Measurements from ENCODE around the gene TRIM56. TPM values are rescaled to one million over a fixed set of nuclear protein-coding genes. Genes with fewer than 3 reads are reported as not detected.

The TRIM56 gene
- total and polyA plus RNA-seq, 2 of the 13 experiments (the other 11 are each of a cell fraction or from before 2014, with no cell fraction given) = 3.2 to 7.1 TPM

DNA sequence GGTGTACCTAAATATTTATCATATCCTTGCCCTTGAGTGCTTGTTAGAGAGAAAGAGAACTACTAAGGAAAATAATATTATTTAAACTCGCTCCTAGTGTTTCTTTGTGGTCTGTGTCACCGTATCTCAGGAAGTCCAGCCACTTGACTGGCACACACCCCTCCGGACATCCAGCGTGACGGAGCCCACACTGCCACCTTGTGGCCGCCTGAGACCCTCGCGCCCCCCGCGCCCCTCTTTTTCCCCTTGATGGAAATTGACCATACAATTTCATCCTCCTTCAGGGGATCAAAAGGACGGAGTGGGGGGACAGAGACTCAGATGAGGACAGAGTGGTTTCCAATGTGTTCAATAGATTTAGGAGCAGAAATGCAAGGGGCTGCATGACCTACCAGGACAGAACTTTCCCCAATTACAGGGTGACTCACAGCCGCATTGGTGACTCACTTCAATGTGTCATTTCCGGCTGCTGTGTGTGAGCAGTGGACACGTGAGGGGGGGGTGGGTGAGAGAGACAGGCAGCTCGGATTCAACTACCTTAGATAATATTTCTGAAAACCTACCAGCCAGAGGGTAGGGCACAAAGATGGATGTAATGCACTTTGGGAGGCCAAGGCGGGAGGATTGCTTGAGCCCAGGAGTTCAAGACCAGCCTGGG is 53.1 kb downstream of the TRIM56 start (continued):
- TF ChIP-seq, protein P1, sequence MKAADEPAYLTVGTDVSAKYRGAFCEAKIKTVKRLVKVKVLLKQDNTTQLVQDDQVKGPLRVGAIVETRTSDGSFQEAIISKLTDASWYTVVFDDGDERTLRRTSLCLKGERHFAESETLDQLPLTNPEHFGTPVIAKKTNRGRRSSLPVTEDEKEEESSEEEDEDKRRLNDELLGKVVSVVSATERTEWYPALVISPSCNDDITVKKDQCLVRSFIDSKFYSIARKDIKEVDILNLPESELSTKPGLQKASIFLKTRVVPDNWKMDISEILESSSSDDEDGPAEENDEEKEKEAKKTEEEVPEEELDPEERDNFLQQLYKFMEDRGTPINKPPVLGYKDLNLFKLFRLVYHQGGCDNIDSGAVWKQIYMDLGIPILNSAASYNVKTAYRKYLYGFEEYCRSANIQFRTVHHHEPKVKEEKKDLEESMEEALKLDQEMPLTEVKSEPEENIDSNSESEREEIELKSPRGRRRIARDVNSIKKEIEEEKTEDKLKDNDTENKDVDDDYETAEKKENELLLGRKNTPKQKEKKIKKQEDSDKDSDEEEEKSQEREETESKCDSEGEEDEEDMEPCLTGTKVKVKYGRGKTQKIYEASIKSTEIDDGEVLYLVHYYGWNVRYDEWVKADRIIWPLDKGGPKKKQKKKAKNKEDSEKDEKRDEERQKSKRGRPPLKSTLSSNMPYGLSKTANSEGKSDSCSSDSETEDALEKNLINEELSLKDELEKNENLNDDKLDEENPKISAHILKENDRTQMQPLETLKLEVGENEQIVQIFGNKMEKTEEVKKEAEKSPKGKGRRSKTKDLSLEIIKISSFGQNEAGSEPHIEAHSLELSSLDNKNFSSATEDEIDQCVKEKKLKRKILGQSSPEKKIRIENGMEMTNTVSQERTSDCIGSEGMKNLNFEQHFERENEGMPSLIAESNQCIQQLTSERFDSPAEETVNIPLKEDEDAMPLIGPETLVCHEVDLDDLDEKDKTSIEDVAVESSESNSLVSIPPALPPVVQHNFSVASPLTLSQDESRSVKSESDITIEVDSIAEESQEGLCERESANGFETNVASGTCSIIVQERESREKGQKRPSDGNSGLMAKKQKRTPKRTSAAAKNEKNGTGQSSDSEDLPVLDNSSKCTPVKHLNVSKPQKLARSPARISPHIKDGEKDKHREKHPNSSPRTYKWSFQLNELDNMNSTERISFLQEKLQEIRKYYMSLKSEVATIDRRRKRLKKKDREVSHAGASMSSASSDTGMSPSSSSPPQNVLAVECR (CRISPR knock-in tag; IDR thresholded peaks at IDR 0.05; ENCODE audit: borderline replicate concordance) = peak; percentile 41; the same call in 1 of the 2 replicates
- 0 out of 2 replicates have a peak, but pooled peaks have one; percentile 48 for TF ChIP-seq ZNF550 (CRISPR knock-in tag; IDR thresholded peaks at IDR 0.05; ENCODE audit: borderline replicate concordance)
- TF ChIP-seq ZNF34 (CRISPR knock-in tag; IDR thresholded peaks at IDR 0.05; ENCODE audit: borderline replicate concordance) = no peak
- TF ChIP-seq ZNF296 (CRISPR knock-in tag; conservative IDR thresholded peaks at IDR 0.05) = no peak
- TF ChIP-seq, protein P2, sequence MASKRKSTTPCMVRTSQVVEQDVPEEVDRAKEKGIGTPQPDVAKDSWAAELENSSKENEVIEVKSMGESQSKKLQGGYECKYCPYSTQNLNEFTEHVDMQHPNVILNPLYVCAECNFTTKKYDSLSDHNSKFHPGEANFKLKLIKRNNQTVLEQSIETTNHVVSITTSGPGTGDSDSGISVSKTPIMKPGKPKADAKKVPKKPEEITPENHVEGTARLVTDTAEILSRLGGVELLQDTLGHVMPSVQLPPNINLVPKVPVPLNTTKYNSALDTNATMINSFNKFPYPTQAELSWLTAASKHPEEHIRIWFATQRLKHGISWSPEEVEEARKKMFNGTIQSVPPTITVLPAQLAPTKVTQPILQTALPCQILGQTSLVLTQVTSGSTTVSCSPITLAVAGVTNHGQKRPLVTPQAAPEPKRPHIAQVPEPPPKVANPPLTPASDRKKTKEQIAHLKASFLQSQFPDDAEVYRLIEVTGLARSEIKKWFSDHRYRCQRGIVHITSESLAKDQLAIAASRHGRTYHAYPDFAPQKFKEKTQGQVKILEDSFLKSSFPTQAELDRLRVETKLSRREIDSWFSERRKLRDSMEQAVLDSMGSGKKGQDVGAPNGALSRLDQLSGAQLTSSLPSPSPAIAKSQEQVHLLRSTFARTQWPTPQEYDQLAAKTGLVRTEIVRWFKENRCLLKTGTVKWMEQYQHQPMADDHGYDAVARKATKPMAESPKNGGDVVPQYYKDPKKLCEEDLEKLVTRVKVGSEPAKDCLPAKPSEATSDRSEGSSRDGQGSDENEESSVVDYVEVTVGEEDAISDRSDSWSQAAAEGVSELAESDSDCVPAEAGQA (IDR thresholded peaks at IDR 0.05; ENCODE audit: low read depth) = peak; percentile 48; the same call in 1 of the 2 replicates
- TF ChIP-seq, protein P2 (CRISPR knock-in tag; IDR thresholded peaks at IDR 0.05; ENCODE audit: borderline replicate concordance) = no peak
- TF ChIP-seq IRF2 (CRISPR knock-in tag; IDR thresholded peaks at IDR 0.05) = peak; percentile 54
- 0 out of 2 replicates have a peak, but pooled peaks have one; percentile 17 for TF ChIP-seq SIN3A (IDR thresholded peaks at IDR 0.05; ENCODE audit: borderline replicate concordance, low read depth, low read length)
- no peak for TF ChIP-seq NR2F6 (IDR thresholded peaks at IDR 0.05)
- TF ChIP-seq NR2F6 (CRISPR knock-in tag; IDR thresholded peaks at IDR 0.05) = peak; percentile 12; the same call in 1 of the 2 replicates
- 0 out of 2 replicates have a peak, but pooled peaks have one; percentile 46 for TF ChIP-seq KDM3A (CRISPR knock-in tag; IDR thresholded peaks at IDR 0.05; ENCODE audit: low read depth)
- TF ChIP-seq ZNF251 (CRISPR knock-in tag; IDR thresholded peaks at IDR 0.05) = no peak
- no peak for TF ChIP-seq NR2C2 (CRISPR knock-in tag; IDR thresholded peaks at IDR 0.05; ENCODE audit: borderline replicate concordance)
- no peak for TF ChIP-seq ZNF383 (CRISPR knock-in tag; IDR thresholded peaks at IDR 0.05; ENCODE audit: borderline replicate concordance)
- no peak for TF ChIP-seq ZNF256 (CRISPR knock-in tag; conservative IDR thresholded peaks at IDR 0.05)
- peak; percentile 55; the same call in 1 of the 2 replicates for TF ChIP-seq RXRB (CRISPR knock-in tag; IDR thresholded peaks at IDR 0.05; ENCODE audit: borderline replicate concordance)
- TF ChIP-seq XRCC5 (optimal IDR thresholded peaks at IDR 0.05; ENCODE audit: low read length) = peak; percentile 27
- TF ChIP-seq FOSL1 (CRISPR knock-in tag; IDR thresholded peaks at IDR 0.05; ENCODE audit: borderline replicate concordance) = peak; percentile 77
- TF ChIP-seq MAF1 (CRISPR knock-in tag; IDR thresholded peaks at IDR 0.05; ENCODE audit: borderline replicate concordance) = no peak
